Measurements from ENCODE around the gene MGAT5.

DNA sequence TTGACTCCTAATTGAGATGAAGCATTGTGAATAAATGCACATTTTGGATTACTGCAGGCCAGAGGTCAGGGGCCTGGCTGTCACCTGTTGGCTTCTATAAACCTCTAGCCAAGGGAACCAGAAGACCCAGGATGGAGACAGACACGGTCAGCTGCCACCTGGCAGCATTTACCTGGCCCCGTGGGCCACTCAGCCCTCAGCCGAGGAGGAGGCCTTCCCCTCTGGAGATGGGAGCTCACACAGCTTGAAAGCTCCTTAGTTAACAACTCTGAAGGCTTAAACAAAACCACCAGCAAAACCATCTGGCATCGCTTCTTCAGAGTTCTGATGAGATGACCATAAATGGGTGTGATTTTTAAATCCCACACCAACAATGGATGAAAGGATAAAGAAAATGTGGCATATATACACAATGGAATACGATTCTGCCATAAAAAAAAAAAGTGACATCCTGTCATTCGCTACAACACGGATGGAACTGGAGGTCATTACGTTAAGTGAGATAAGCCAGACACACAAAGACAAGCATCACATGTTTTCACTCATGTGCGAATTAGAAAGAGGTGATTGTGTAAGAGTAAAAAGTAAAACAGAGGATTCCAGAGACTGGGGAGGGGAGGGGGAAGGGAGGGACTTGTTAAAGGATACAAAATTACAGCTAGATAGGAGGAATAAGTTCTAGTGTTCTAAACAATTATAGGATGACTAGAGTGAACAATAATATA is 246.5 kb downstream of the MGAT5 start:
- TF ChIP-seq, protein P1, sequence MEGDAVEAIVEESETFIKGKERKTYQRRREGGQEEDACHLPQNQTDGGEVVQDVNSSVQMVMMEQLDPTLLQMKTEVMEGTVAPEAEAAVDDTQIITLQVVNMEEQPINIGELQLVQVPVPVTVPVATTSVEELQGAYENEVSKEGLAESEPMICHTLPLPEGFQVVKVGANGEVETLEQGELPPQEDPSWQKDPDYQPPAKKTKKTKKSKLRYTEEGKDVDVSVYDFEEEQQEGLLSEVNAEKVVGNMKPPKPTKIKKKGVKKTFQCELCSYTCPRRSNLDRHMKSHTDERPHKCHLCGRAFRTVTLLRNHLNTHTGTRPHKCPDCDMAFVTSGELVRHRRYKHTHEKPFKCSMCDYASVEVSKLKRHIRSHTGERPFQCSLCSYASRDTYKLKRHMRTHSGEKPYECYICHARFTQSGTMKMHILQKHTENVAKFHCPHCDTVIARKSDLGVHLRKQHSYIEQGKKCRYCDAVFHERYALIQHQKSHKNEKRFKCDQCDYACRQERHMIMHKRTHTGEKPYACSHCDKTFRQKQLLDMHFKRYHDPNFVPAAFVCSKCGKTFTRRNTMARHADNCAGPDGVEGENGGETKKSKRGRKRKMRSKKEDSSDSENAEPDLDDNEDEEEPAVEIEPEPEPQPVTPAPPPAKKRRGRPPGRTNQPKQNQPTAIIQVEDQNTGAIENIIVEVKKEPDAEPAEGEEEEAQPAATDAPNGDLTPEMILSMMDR (conservative IDR thresholded peaks at IDR 0.05; ENCODE audit: low read length), result no peak
- no peak for TF ChIP-seq EZH2phosphoT487 (IDR thresholded peaks at IDR 0.05; ENCODE audit: borderline replicate concordance, low read depth, low read length)
